PFSK-1 (cell line): Measurements from ENCODE around the gene PSMC4.

Experiments
- POLR2AphosphoS5 ChIP-seq: IDR thresholded peaks from 2 replicates; pipeline ENCODE4 v1.6.1; 2012; ENCODE audit warnings: low read depth, mild to moderate bottlenecking, control low read depth, low read length, moderate library complexity
- SIN3A ChIP-seq: IDR thresholded peaks from 2 replicates; pipeline ENCODE4 v1.6.1; 2012; ENCODE audit warnings: mild to moderate bottlenecking, low read length, moderate library complexity, borderline replicate concordance; ENCODE audit not compliant: insufficient read depth
- TAF1 ChIP-seq: IDR thresholded peaks from 2 replicates; pipeline ENCODE4 v1.6.1; 2012; ENCODE audit warnings: low read length, control low read depth, borderline replicate concordance; ENCODE audit not compliant: insufficient read depth

- TF ChIP-seq TAF1 (no peak), SIN3A (no peak), POLR2AphosphoS5 (no peak)
Observed at GRCh38 chr19:39987596-39987995, 16.6 kb downstream of the PSMC4 start.
